ENCODE results near the gene RAB6B. TPM values are rescaled to one million over a fixed set of nuclear protein-coding genes. Genes with fewer than 3 reads are reported as not detected.

The RAB6B gene
- total RNA-seq, 1 donor, result 0.52 TPM

DNA sequence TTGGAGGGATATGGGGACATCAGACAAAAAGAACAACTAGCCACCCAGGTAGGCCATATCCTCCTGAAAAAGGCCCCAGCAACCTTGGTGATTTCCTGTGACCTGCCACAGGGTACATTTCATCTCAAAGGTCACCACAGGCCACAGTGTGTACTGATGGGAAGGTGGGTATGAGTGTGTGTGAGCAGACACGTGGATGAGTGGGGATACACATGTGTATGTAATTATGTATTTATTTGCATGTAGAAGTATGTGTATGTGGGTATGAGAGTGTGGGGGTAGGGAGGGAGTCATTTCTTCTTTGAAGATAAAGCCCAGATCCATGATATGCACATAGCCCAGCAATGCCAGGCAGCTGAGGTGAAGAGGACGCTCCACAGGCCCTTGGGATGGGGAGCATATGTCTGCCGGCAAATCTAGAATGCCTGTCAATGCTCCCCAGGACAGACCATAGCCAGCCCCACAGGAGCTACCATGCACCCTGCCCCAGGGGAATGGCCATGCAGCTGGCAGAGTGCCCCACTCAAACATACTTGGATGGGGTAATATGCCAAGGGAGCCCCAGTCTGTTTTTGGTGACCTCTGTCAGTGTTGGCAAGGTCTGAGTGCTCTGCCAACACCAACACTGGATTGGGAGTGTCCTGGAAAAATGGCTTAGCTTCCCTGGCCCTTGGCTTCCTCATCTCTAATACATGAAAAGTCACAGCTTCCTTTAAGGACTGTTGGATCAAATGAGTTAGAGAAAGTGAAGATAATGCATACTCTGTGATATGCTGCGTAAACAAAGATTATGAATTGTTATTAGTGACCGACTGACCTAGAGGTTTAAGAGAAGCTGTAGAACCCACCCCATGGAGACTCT, 42.4 kb downstream of the RAB6B start:
- no peaks in the 10 kb centered on the region for H3K27me3 ChIP-seq (ENCODE audit: insufficient read depth, low read length)
- H3K9me3 ChIP-seq (ENCODE audit: low read depth, low read length), result no peaks in the 10 kb centered on the region
- H3K4me3 ChIP-seq (ENCODE audit: low read length), result no peak overlapping the region
- no peaks in the 10 kb centered on the region for H3K4me1 ChIP-seq (ENCODE audit: insufficient read depth, low read length)

GRCh38 chr3:133851931-133852330, 43.8 kb downstream of the RAB6B start:
- H3K9me3 ChIP-seq (ENCODE audit: low read depth, low read length), result no peaks in the 10 kb centered on the region
- no peak overlapping the region for H3K4me3 ChIP-seq (ENCODE audit: low read length)
- H3K27me3 ChIP-seq (ENCODE audit: insufficient read depth, low read length), result no peaks in the 10 kb centered on the region
- no peaks in the 10 kb centered on the region for H3K4me1 ChIP-seq (ENCODE audit: insufficient read depth, low read length)

GRCh38 chr3:133851266-133851906, 44.3 kb downstream of the RAB6B start:
- H3K27me3 ChIP-seq (ENCODE audit: insufficient read depth, low read length), result no peaks in the 10 kb centered on the region
- H3K9me3 ChIP-seq (ENCODE audit: low read depth, low read length), result no peaks in the 10 kb centered on the region
- H3K4me1 ChIP-seq (ENCODE audit: insufficient read depth, low read length), result no peaks in the 10 kb centered on the region

GRCh38 chr3:133850034-133850433, 45.6 kb downstream of the RAB6B start:
- H3K9me3 ChIP-seq (ENCODE audit: low read depth, low read length), result no peaks in the 10 kb centered on the region
- H3K4me1 ChIP-seq (ENCODE audit: insufficient read depth, low read length), result no peaks in the 10 kb centered on the region
- H3K4me3 ChIP-seq (ENCODE audit: low read length), result no peak overlapping the region
- H3K27me3 ChIP-seq (ENCODE audit: insufficient read depth, low read length), result no peaks in the 10 kb centered on the region

More at GRCh38 chr3:133851266-133851906, 44.3 kb downstream of the RAB6B start:
- H3K4me3 ChIP-seq (ENCODE audit: low read length), result no peak overlapping the region

DNA sequence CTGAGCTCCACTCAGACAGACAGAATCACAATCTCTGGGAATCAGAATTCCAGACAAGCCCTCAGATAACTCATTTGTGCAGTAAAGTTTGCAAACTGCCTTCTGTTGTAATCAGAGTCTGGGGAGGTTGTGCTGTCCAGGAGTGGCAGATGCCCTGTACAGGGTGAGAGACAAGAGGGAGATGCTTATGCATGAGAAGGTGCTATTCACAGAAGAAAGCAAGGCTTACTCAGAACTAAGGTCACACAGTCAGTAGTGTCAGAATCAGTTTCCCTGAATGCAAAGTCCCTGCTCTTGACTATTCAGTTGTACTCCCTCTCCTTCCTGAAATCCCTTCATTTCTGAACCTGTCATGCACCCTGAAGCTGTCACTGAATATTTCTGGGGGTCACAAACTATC, 46.3 kb downstream of the RAB6B start:
- Histone ChIP-seq H3K9me3 (ENCODE audit: low read depth, low read length) (no peaks in the 10 kb centered on the region), H3K27me3 (ENCODE audit: insufficient read depth, low read length) (no peaks in the 10 kb centered on the region), H3K4me1 (ENCODE audit: insufficient read depth, low read length) (no peaks in the 10 kb centered on the region), H3K4me3 (ENCODE audit: low read length) (no peak overlapping the region)

GRCh38 chr3:133845127-133845526, 50.6 kb downstream of the RAB6B start:
- Histone ChIP-seq H3K4me3 (ENCODE audit: low read length) (no peak overlapping the region), H3K4me1 (ENCODE audit: insufficient read depth, low read length) (no peaks in the 10 kb centered on the region), H3K9me3 (ENCODE audit: low read depth, low read length) (no peaks in the 10 kb centered on the region), H3K27me3 (ENCODE audit: insufficient read depth, low read length) (no peaks in the 10 kb centered on the region)

DNA sequence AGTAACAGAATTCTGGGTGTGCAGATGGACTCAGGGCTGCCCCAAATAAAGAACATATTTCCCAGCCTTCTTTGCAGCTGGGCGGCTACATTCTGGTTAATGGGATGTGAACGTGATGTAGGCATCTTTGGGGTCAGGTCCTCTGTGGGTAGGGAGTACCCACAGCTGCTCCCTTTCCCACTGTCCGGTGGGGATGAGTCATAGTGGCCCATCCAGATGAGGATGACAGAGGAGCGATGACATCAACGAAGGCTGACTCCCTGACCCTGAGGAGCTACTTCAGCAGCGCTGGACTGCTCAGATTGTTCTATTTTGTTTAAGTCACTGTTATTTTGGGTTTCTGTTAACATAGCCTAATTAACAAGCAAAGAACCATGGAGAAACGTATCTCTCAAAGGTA, 52.0 kb downstream of the RAB6B start:
- Histone ChIP-seq H3K9me3 (ENCODE audit: low read depth, low read length) (no peaks in the 10 kb centered on the region), H3K27me3 (ENCODE audit: insufficient read depth, low read length) (no peaks in the 10 kb centered on the region), H3K4me3 (ENCODE audit: low read length) (no peak overlapping the region), H3K4me1 (ENCODE audit: insufficient read depth, low read length) (no peaks in the 10 kb centered on the region)

- H3K9me3 ChIP-seq (ENCODE audit: low read depth, low read length), result no peaks in the 10 kb centered on the region
- H3K4me3 ChIP-seq (ENCODE audit: low read length), result no peak overlapping the region
- no peaks in the 10 kb centered on the region for H3K4me1 ChIP-seq (ENCODE audit: insufficient read depth, low read length)
- no peaks in the 10 kb centered on the region for H3K27me3 ChIP-seq (ENCODE audit: insufficient read depth, low read length)
These were observed 53.5 kb downstream of the RAB6B start for GRCh38 chr3:133842158-133842557.

- H3K4me3 ChIP-seq (ENCODE audit: low read length), result no peak overlapping the region
- H3K4me1 ChIP-seq (ENCODE audit: insufficient read depth, low read length), result no peaks in the 10 kb centered on the region
- no peaks in the 10 kb centered on the region for H3K27me3 ChIP-seq (ENCODE audit: insufficient read depth, low read length)
- H3K9me3 ChIP-seq (ENCODE audit: low read depth, low read length), result no peaks in the 10 kb centered on the region
These were observed 54.5 kb downstream of the RAB6B start for GRCh38 chr3:133841196-133841595.

DNA sequence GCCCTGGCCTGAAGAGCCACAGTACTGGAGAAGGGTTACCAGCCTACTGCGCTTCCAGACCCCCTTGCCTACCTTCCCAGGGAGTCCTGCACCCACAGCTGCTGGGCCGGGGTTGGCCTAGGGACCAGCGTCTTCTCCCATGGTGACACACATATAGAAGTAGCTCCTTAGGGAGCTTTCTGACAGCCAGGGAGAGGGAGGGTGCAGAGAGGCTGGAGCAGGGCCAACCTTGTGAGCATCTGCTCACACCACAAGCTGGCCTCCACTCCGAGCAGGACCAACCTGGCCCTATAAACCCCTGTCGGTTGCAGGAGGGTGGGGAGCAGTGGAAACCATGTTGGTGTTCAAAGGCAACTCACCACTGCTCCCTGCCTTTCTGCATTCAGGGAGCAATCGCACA, 54.9 kb downstream of the RAB6B start:
- Histone ChIP-seq H3K27me3 (ENCODE audit: insufficient read depth, low read length) (no peaks in the 10 kb centered on the region), H3K4me1 (ENCODE audit: insufficient read depth, low read length) (no peaks in the 10 kb centered on the region), H3K4me3 (ENCODE audit: low read length) (no peak overlapping the region), H3K9me3 (ENCODE audit: low read depth, low read length) (no peaks in the 10 kb centered on the region)

GRCh38 chr3:133840055-133840737, 55.5 kb downstream of the RAB6B start:
- no peaks in the 10 kb centered on the region for H3K4me1 ChIP-seq (ENCODE audit: insufficient read depth, low read length)
- H3K9me3 ChIP-seq (ENCODE audit: low read depth, low read length), result no peaks in the 10 kb centered on the region
- H3K27me3 ChIP-seq (ENCODE audit: insufficient read depth, low read length), result no peaks in the 10 kb centered on the region
- no peak overlapping the region for H3K4me3 ChIP-seq (ENCODE audit: low read length)

DNA sequence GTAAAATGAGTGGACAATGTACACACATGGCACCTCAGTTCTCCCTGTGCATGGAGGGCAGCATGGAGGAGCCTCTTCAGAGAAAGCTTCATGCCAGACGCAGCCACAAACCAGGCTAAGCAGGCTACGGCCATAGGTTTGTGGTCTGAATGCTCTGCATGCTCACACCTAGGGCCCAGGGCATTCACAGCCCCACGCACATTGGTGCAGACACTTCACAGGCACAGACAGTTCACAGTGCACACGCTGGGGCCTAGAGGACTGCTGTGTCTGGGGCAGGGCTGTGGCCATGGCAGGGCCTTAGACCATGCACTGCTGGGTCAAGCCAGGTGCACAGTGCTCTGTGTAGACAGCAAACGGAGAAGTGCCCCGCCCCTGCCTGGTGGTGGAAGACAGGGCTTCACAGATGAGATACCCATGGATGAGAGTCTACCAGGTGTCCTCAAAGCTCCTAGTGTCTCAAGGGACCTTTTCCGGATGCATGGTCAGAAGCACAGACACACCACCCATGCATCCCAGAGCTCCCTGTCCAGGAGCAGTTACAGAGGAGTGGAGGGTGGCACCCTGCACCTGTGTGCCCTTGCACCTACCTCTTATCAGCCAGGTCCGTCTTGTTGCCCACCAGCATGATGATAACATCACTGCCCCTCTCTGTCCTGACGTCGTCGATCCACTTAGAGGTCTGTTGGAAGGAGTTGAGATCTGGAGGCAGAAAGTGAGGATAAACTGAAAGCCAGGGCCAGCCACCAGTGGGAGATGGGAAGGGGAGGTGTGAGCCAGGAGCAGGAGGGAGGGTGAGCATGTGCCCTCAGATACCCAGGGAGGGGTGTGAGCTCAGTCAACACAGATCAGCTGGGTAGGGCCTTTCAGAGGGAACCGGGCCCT, 56.5 kb downstream of the RAB6B start:
- Histone ChIP-seq H3K27me3 (ENCODE audit: insufficient read depth, low read length) (no peaks in the 10 kb centered on the region), H3K9me3 (ENCODE audit: low read depth, low read length) (no peaks in the 10 kb centered on the region)

DNA sequence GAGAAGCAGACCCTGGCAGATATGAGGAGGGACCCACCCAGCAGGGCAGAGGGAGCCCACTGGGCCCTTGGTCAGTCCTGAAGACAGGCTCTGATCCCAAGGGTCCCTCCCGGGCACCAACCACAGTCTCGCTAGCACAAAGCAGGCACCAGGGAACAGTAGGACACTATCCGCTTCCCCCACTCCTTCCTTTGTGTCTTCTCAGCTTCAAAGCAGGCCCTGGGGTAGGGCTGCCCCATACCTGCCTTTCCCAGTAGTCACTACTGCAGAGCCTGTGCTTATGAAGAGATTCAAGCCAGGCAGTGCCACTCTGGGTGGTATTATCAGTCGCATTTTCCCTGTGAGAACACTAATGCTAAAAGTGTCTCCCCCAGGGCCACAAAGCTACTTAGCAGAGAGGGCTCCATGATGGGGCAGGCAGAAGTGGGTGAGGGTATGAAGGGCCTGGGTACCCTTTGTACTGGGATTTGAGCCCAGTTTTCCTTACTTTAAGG, 57.3 kb downstream of the RAB6B start:
- H3K4me3 ChIP-seq (ENCODE audit: low read length), result no peak overlapping the region
- H3K4me1 ChIP-seq (ENCODE audit: insufficient read depth, low read length), result no peaks in the 10 kb centered on the region
- H3K9me3 ChIP-seq (ENCODE audit: low read depth, low read length), result no peaks in the 10 kb centered on the region
- H3K27me3 ChIP-seq (ENCODE audit: insufficient read depth, low read length), result no peaks in the 10 kb centered on the region

More for the DNA sequence above, 56.5 kb downstream of the RAB6B start:
- no peak overlapping the region for H3K4me3 ChIP-seq (ENCODE audit: low read length)
- no peaks in the 10 kb centered on the region for H3K4me1 ChIP-seq (ENCODE audit: insufficient read depth, low read length)

GRCh38 chr3:133837487-133838295, 58.0 kb downstream of the RAB6B start:
- Histone ChIP-seq H3K27me3 (ENCODE audit: insufficient read depth, low read length) (no peaks in the 10 kb centered on the region), H3K9me3 (ENCODE audit: low read depth, low read length) (no peaks in the 10 kb centered on the region), H3K4me1 (ENCODE audit: insufficient read depth, low read length) (no peaks in the 10 kb centered on the region), H3K4me3 (ENCODE audit: low read length) (no peak overlapping the region)

Measured in mononuclear cell (primary cell).